H9 (cell line): Measurements from ENCODE around the gene R3HDM2. TPM values are rescaled to one million over a fixed set of nuclear protein-coding genes. Genes with fewer than 3 reads are reported as not detected.
A peak's percentile ranks its signal among the peaks of the same experiment; 100 is the strongest.

ENCODE experiments used
- DNase-seq: peaks from one replicate; pipeline ENCODE4 v3.0.0-alpha.2; 2017
- H2AFZ ChIP-seq: one replicate; pipeline ENCODE4 v1.6.1; 2013; ENCODE audit warnings: mild to moderate bottlenecking, low read length, control low read depth, moderate library complexity
- H2AK5ac ChIP-seq: 2 replicates; pipeline ENCODE4 v1.6.1; 2013; ENCODE audit warnings: low read length, control low read depth, mixed read lengths; ENCODE audit not compliant: insufficient read length
- H2BK120ac ChIP-seq: one replicate; pipeline ENCODE4 v1.6.1; 2013; ENCODE audit warnings: low read depth, mild to moderate bottlenecking, low read length, control low read depth, inconsistent platforms; ENCODE audit not compliant: poor library complexity, severe bottlenecking
- H2BK12ac ChIP-seq: 2 replicates; pipeline ENCODE4 v1.6.1; 2013; ENCODE audit warnings: low read length, control low read depth, mixed read lengths, low read depth; ENCODE audit not compliant: insufficient read length
- H2BK15ac ChIP-seq: 2 replicates; pipeline ENCODE4 v1.6.1; 2013; ENCODE audit warnings: low read depth, low read length, control low read depth
- H2BK20ac ChIP-seq: one replicate; pipeline ENCODE4 v1.6.1; 2013; ENCODE audit warnings: low read depth, mild to moderate bottlenecking, low read length, control low read depth, inconsistent platforms; ENCODE audit not compliant: poor library complexity, severe bottlenecking
- H2BK5ac ChIP-seq: 2 replicates; pipeline ENCODE4 v1.6.1; 2013; ENCODE audit warnings: low read length, control low read depth, mixed read lengths; ENCODE audit not compliant: insufficient read length
- H3K14ac ChIP-seq: 2 replicates; pipeline ENCODE4 v1.6.1; 2013; ENCODE audit warnings: low read length, control low read depth; ENCODE audit not compliant: insufficient read depth
- H3K18ac ChIP-seq: 2 replicates; pipeline ENCODE4 v1.6.1; 2013; ENCODE audit warnings: low read depth, mild to moderate bottlenecking, mixed read lengths, low read length, control low read depth; ENCODE audit not compliant: insufficient read length
- H3K23ac ChIP-seq: 2 replicates; pipeline ENCODE4 v1.6.1; 2013; ENCODE audit warnings: low read length, control low read depth, mixed read lengths, low read depth; ENCODE audit not compliant: insufficient read length
- H3K23me2 ChIP-seq: 2 replicates; pipeline ENCODE4 v1.6.1; 2013; ENCODE audit warnings: low read depth, mild to moderate bottlenecking, mixed read lengths, low read length, control low read depth; ENCODE audit not compliant: insufficient read length, poor library complexity, severe bottlenecking
- H3K27ac ChIP-seq: 2 replicates; pipeline ENCODE4 v1.5.1; 2013; ENCODE audit warnings: low read length, control low read depth, mixed read lengths, low read depth; ENCODE audit not compliant: insufficient read length
- H3K27me3 ChIP-seq: 2 replicates; pipeline ENCODE4 v1.6.1; 2013; ENCODE audit warnings: low read length, control low read depth, inconsistent platforms; ENCODE audit not compliant: insufficient read depth
- H3K4ac ChIP-seq: 2 replicates; pipeline ENCODE4 v1.6.1; 2013; ENCODE audit warnings: low read depth, mild to moderate bottlenecking, control low read depth, inconsistent platforms, low read length, moderate library complexity
- H3K4me1 ChIP-seq: 2 replicates; pipeline ENCODE4 v1.6.1; 2013; ENCODE audit warnings: low read length, control low read depth, inconsistent platforms; ENCODE audit not compliant: insufficient read depth
- H3K4me2 ChIP-seq: 2 replicates; pipeline ENCODE4 v1.6.1; 2013; ENCODE audit warnings: low read length, control low read depth, mixed read lengths; ENCODE audit not compliant: insufficient read length, insufficient read depth
- H3K56ac ChIP-seq: 2 replicates; pipeline ENCODE4 v1.6.1; 2013; ENCODE audit warnings: low read depth, mild to moderate bottlenecking, mixed read lengths, low read length, control low read depth; ENCODE audit not compliant: insufficient read length
- H3K79me1 ChIP-seq: 2 replicates; pipeline ENCODE4 v1.6.1; 2013; ENCODE audit warnings: low read depth, mild to moderate bottlenecking, moderate library complexity, low read length, control low read depth, inconsistent platforms; ENCODE audit not compliant: insufficient read depth, poor library complexity, severe bottlenecking
- H3K79me2 ChIP-seq: 2 replicates; pipeline ENCODE4 v1.6.1; 2013; ENCODE audit warnings: low read length, control low read depth, inconsistent platforms; ENCODE audit not compliant: insufficient read depth
- H3K9ac ChIP-seq: 2 replicates; pipeline ENCODE4 v1.6.1; 2013; ENCODE audit warnings: low read length, control low read depth, mixed read lengths; ENCODE audit not compliant: insufficient read length; ENCODE audit errors: extremely low read depth
- H3K9me3 ChIP-seq: one replicate; pipeline ENCODE4 v1.6.1; 2013; ENCODE audit warnings: low read depth, low read length, inconsistent platforms; ENCODE audit not compliant: control insufficient read depth
- H3T11ph ChIP-seq: one replicate; pipeline ENCODE4 v1.6.1; 2013; ENCODE audit warnings: mild to moderate bottlenecking, low read length, control low read depth, inconsistent platforms
- H4K20me1 ChIP-seq: one replicate; pipeline ENCODE4 v1.6.1; 2013; ENCODE audit not compliant: control insufficient read depth, insufficient read length, insufficient read depth
- H4K5ac ChIP-seq: 2 replicates; pipeline ENCODE4 v1.6.1; 2013; ENCODE audit warnings: low read depth, mild to moderate bottlenecking, mixed read lengths, low read length, control low read depth; ENCODE audit not compliant: insufficient read length
- H4K8ac ChIP-seq: replicated peaks from 2 replicates; pipeline ENCODE4 v1.6.1; 2013; ENCODE audit warnings: low read length, control low read depth, mixed read lengths, low read depth; ENCODE audit not compliant: insufficient read length
- H4K91ac ChIP-seq: 2 replicates; pipeline ENCODE4 v1.6.1; 2013; ENCODE audit warnings: low read depth, mild to moderate bottlenecking, moderate library complexity, mixed read lengths, low read length, control low read depth; ENCODE audit not compliant: insufficient read length
- H3K27ac Mint-ChIP-seq, 3 experiments: 2 replicates in 2 of 3; 3 replicates in 1 of 3; pipeline ENCODE4 v1.8.0; 2020 to 2021; ENCODE audit warnings: mixed read lengths in 3 of 3, mild to moderate bottlenecking in 1 of 3, moderate library complexity in 1 of 3
- H3K27me3 Mint-ChIP-seq: 2 replicates; pipeline ENCODE4 v1.8.0; 2021; ENCODE audit warnings: low read depth, mild to moderate bottlenecking, moderate library complexity, mixed read lengths
- H3K36me3 Mint-ChIP-seq, 3 experiments: 2 replicates in 2 of 3; 3 replicates in 1 of 3; pipeline ENCODE4 v1.8.0; 2020 to 2021; ENCODE audit warnings: low read depth in 3 of 3, mixed read lengths in 3 of 3; ENCODE audit not compliant: insufficient read depth in 1 of 3
- H3K4me1 Mint-ChIP-seq, 2 experiments: 2 replicates each; pipeline ENCODE4 v1.8.0; 2020; ENCODE audit warnings: mixed read lengths in 2 of 2
- H3K4me3 Mint-ChIP-seq, 2 experiments: 2 replicates in 1 of 2; 3 replicates in 1 of 2; pipeline ENCODE4 v1.8.0; 2020 to 2021; ENCODE audit warnings: mild to moderate bottlenecking in 2 of 2, mixed read lengths in 2 of 2, moderate library complexity in 1 of 2
- H3K9me3 Mint-ChIP-seq, 2 experiments: 2 replicates in 1 of 2; 3 replicates in 1 of 2; pipeline ENCODE4 v1.8.0; 2020; ENCODE audit warnings: mild to moderate bottlenecking in 2 of 2, mixed read lengths in 2 of 2, moderate library complexity in 1 of 2
- WGBS: extraction: QIAGEN DNeasy Blood & Tissue Kit; methylation state at CpG from one replicate; pipeline ENCODE4 v1.1.7; 2013; ENCODE audit warnings: missing lambda C conversion rate, low lambda C conversion rate, mixed read lengths; ENCODE audit not compliant: insufficient read length; ENCODE audit errors: extremely low coverage; 5-methylcytosine and 5-hydroxymethylcytosine counted together
- total RNA-seq: library from RNA; stranded (reverse); gene quantifications from 2 replicates; pipeline ENCODE4 v1.2.1, GENCODE V29; 2021
- TF ChIP-seq, protein P1 (sequence below): fragments of 200-600 bp; sonication (generic); conservative IDR thresholded peaks from 3 replicates; pipeline ENCODE4 v1.8.0; 2021; ENCODE audit warnings: antibody characterized with exemption, mild to moderate bottlenecking

The R3HDM2 gene
- total RNA-seq, 1 experiment from 2014 or later, result 43.9 TPM

GRCh38 chr12:57220770-57221168, 210.1 kb downstream of the R3HDM2 start:
- H3K27ac ChIP-seq, result no peak overlapping the region

More at GRCh38 chr12:57220770-57221168, 210.1 kb downstream of the R3HDM2 start:
- H4K8ac ChIP-seq, result no peak overlapping the region
- H3K23me2 ChIP-seq, result peaks cover 12% of the 10 kb centered on the region
- H3K18ac ChIP-seq, result no peak overlapping the region
- H3K23ac ChIP-seq, result no peak overlapping the region
- peaks cover 0 to 5% of the 10 kb centered on the region in 2 experiments; a peak in 3 of 5 replicates for H3K9me3 Mint-ChIP-seq
- H3K4ac ChIP-seq, result no peak overlapping the region
- no peaks in the 10 kb centered on the region for H3K79me2 ChIP-seq
- H2BK120ac ChIP-seq, result no peak overlapping the region
- peak overlapping the region; percentile 21 for H3K4me2 ChIP-seq
- no peak overlapping the region for H3K14ac ChIP-seq
- no CpG with 5 or more reads among the region's 1 CpG for WGBS
- no peak overlapping the region for H2BK5ac ChIP-seq
- H4K20me1 ChIP-seq, result peaks cover 3% of the 10 kb centered on the region
- no peak overlapping the region for H3T11ph ChIP-seq
- H3K4me1 ChIP-seq, result no peaks in the 10 kb centered on the region; the same call in 1 of the 2 replicates
- TF ChIP-seq, protein P1, sequence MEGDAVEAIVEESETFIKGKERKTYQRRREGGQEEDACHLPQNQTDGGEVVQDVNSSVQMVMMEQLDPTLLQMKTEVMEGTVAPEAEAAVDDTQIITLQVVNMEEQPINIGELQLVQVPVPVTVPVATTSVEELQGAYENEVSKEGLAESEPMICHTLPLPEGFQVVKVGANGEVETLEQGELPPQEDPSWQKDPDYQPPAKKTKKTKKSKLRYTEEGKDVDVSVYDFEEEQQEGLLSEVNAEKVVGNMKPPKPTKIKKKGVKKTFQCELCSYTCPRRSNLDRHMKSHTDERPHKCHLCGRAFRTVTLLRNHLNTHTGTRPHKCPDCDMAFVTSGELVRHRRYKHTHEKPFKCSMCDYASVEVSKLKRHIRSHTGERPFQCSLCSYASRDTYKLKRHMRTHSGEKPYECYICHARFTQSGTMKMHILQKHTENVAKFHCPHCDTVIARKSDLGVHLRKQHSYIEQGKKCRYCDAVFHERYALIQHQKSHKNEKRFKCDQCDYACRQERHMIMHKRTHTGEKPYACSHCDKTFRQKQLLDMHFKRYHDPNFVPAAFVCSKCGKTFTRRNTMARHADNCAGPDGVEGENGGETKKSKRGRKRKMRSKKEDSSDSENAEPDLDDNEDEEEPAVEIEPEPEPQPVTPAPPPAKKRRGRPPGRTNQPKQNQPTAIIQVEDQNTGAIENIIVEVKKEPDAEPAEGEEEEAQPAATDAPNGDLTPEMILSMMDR, result no peak
- no peak overlapping the region for H3K27ac Mint-ChIP-seq
- H2BK12ac ChIP-seq, result no peak overlapping the region
- H2AFZ ChIP-seq, result no peak overlapping the region
- H3K4me1 Mint-ChIP-seq, result peaks cover 52 to 64% of the 10 kb centered on the region in 2 experiments
- H2BK15ac ChIP-seq, result no peak overlapping the region
- H3K27me3 Mint-ChIP-seq, result peaks cover 95% of the 10 kb centered on the region
- H4K5ac ChIP-seq, result no peak overlapping the region
- no peak overlapping the region for H2BK20ac ChIP-seq
- no peak overlapping the region for H2AK5ac ChIP-seq
- no peaks in the 10 kb centered on the region for H3K9me3 ChIP-seq
- no peak for DNase-seq
- H3K79me1 ChIP-seq, result no peaks in the 10 kb centered on the region
- H3K9ac ChIP-seq, result no peak overlapping the region
- H4K91ac ChIP-seq, result no peak overlapping the region
- H3K36me3 Mint-ChIP-seq, result no peaks in the 10 kb centered on the region; a peak in 2 of 7 replicates
- peaks cover 77% of the 10 kb centered on the region for H3K27me3 ChIP-seq
- H3K56ac ChIP-seq, result no peak overlapping the region
- peak overlapping the region; percentile 16 to 64; a peak in 4 of 5 replicates for H3K4me3 Mint-ChIP-seq
